GM19372 (cell line): ENCODE data around the gene MEGF11.

Experiments used
- ATAC-seq: cut with Tn5 transposase; IDR thresholded peaks from one replicate; pipeline ENCODE4 v1.9.1; 2021; ENCODE audit warnings: mild to moderate bottlenecking, low read depth, moderate library complexity; ENCODE audit not compliant: unreplicated experiment

The MEGF11 gene

DNA sequence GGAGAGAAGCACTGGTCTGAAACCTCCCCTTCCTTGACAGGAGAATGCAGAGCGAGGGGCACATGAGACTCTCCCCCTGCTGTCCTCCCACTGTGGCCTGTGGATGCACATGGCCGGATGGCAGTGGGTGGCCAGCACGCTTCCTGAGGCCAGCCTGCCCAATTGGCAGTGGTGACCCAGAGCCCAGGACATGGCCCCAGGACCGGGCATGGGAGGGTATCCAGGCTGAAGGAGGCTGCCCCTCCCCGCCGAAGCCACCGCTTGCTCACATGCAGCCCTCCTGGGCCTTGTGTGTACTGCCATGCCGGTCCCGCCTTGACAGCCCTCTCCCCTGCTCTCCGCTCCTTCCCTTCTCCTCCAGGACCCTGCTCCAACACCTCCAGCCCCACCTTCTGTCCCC, 100.9 kb downstream of the MEGF11 start:
- ATAC-seq, result no peak

DNA sequence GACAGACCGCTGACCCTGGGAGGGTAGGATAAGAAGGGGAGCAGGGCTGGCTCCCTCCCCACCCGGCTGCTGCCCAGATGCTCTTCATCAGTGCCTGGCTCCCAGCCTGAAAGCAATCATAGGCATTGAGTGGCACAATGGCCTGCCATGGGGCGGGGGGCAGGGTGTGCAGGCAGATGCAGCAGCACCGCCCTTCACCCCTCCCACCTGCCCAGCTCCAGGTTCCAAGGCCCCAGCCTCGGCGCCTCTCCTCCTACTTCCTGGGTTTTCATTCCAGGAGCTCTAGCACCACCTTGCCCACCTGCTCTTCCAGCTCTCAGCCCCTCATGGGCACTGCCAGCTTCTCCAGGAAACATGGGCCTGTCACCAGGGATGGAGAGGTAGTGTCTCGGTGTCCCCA, 101.7 kb downstream of the MEGF11 start:
- ATAC-seq, result no peak

DNA sequence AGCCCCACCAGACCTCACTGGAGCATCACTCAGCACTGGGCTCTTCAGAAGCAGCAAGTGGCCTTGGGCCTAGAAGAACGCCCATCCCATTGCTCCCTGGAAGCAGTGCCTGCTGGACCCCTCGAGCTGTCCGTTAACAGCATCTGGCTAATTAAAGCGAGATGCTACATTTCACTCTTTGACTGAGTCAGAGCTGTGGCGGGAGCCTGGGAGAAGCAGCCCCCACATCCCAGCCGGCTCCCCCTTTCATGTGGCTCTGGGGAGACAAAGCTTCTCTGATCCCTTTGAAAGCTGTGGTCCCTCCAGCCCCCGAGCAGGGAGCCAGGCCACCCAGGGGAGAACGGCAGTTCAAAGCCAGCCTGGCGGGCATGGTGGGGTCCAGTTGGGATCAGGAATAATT, 103.7 kb downstream of the MEGF11 start:
- ATAC-seq, result no peak

DNA sequence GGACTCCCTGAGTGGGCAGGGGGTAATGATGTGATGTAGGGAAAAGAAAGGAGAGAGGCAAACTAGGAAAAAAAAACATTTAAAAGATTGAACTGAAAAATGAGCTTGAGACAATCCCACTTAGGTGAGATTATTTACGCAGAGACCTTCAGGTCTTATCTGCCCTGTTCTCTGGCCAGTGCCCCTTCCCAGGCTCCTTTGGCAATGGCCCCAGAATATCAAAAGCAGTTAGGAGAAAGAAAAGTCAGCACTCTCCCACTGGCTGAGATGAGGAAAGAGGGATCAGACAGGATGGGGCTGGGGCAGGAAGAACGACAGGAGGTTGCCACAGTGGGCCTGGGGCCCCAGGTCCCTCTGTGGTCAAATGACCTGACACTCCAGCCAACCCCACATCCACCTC, 105.4 kb downstream of the MEGF11 start:
- no peak for ATAC-seq

DNA sequence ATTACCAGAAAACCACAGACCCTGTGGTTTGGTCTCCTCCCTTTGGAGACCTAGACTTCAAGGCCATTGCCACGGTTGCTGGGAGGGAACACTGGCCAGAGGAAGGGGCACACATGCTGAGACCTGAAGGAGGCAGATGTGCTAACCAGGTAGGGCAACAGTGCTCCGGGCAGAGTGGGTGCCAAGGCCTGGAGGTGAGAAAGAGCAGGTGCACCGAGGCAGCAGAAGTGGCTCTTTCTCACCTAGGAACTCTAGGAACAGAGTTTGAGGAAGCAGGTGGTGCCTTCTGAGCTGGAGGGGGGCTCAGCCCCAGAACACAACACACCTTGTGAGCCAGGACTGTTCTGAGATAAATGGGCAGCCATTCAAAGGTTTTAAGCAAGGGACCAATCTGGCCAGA, 106.1 kb downstream of the MEGF11 start:
- ATAC-seq, result no peak

DNA sequence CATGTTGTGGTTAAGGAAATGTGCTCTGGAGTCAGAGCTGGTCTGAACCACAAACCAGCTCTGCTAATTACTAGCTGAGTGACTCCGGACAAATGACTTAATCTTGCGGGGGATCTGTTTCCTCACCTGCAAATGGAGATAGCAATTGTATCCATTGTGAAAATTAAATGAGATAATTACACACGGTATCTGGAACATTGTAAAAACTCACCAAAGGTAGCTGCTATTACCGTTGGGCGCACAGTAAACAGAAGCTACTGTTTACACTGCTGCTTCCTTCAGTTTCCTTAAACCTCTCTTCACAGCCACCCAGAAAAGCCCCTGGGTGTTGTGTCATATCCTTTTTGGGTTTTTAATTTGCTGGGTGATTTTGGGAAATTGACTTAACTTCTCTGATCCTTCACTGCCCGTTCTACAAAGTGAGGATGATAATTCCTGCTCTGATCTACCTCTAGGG, 107.8 kb downstream of the MEGF11 start:
- ATAC-seq, result no peak

DNA sequence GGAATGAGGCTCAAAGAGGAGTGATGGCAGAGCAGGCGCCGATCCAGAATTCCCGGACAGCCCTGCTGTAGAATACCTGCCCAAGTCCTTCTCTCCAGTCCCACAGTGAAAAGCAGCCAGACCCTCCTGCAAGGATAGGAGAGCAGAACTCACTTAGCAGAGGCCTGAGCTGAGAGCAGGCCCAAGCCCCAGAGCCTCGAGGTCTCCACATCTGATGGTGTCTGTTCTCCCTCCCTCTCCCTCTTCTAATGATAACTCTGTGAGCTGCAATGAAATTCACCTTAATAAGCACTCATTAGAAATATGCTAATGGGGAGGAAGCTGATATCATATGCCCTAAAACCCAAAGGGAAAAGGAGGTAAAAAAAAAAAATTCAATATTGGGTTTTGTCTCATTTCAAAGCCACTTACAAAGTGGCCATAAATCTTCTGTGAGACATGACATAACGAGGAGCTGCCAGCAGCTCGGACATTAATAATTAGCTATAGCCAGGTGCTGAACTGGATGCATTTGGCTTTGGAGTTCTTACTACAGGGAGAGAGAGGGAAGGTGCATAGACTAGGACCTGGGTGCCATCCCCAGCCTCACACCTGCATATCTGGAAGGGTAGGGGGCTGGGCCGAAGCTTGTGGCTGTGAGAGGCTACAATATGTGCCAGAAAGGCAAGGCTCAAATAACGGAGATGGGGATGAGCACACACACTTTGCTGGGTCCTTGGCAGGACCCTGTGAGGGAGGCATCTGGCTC, 108.4 kb downstream of the MEGF11 start:
- no peak for ATAC-seq

DNA sequence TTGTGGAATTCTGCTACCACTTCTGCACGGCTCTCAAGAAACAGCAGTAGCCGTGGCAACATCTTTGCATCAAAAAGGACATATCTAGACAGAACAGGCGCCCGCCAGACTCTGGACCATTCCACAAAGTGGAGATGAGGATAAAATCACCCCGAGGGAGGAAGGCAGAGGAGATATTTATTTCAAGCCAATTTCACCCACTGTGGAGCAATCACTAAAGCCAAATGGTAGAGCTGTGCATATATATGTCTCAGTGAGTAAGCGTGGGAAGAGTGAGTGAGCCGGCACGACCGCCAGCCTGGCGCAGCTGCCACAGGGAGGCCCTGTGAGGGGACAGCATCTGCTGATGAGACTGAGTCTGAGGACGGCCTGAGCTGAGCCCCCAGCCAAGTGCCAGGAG, 111.3 kb downstream of the MEGF11 start:
- ATAC-seq, result no peak

DNA sequence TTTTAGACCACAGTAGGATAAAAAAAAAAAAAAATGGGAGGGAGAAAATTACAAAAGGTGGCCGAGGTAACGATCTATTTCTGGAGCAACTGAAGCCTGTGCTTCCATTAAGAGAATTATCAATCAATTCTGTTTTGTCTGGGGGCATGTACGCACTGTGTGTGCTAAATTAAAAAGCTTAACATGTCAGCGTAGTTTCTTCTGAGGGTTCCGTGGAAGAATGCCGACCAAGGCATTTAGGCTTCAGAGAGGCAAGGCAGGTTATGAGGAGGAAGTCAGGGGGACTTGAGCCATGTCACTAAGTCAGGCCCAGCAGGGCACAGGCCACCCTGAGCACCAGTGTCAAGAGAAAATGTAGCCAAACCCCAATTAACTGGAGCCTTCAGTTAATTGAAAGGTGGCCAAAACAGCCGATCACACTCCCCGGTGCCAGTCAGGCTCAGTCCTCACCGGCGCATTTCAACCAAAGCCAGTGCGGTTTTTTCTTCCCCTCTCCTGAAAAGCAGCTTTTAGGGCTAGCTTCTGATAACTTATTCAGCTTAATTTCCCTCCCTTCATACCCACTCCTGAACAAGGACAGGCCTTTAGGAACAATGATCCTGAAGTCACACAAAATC, 113.9 kb downstream of the MEGF11 start:
- ATAC-seq, result no peak

DNA sequence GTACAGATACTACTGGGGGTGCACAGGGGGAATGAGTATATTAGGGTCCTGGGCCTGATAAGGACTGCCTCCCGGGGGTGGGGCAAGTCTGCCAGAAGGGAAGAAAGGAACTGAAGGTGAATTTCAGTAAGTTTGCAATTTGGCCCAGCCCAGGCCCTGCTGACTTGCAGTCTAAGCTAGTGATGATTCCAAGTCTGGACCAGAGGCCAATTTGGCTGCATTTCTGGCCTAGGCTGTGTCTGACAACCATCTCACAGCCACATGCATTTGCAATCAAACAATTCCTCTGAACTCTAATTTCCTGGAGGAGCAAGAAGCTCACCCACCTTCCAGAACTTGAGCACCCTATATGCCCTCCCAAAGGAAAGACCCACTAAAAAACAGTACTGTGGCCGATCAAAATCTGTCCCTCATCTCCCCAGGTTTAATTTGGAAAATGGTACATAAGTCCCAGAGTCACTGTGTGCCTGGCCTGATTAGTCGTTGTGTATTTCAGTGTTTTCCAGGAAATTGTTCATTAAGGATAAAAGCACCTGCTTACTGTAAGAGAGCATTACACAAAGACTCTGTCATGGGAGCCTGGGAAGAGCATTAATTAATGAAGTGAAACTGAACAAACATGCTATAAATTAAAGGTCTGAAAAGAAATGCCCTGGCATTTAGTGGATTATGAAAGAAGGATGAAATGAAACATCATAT, 114.5 kb downstream of the MEGF11 start:
- ATAC-seq, result no peak

DNA sequence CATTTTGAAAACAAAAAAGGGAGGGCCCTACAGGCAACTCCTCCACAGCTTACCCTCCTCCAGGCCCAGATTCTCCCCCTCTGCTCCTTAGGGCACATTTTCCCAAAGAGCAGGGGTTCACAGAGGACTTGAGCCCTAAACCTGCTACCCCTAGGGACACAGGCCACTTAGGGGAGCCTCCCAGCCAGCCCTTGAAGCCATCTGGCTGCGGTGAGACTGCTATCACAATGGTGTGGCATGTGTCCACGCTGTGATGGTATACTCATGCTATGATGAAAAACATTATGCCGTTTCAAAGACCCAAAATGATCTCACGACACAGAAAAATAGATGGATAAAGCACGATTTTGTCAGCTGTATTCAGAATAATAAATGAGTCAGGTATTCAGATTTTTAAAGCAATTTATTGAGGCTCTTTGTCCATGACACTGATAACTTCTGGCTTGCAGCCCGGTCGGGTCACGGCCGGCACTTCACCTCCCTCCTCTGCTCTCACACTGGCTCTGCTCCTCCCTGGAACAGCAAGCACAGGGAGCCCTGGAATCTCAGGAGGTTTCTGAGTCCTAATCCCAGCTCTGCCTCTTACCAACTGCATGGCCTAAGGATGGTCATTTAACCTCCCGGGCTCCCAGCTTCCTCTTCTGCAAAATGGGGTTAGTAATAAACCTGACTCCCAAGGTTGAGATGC, 115.3 kb downstream of the MEGF11 start:
- ATAC-seq, result no peak

DNA sequence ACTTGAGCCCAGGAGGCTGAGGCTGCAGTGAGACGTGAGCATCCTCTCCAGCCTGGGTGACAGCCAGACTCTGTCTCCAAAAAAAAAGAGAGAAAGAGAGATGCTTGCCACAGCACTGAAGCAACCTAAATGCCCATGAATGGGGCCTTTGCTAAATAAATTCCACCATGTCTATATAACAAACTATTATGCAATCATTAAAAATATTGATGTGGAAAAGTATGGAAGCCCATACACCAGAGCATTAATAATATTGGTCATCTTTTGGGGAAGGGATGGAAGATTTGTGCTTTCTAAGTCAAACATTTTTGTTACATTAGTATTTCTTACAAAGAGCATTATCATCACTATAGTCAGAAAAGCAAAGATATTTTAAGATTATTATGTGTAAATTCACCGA, 116.6 kb downstream of the MEGF11 start:
- ATAC-seq, result no peak

DNA sequence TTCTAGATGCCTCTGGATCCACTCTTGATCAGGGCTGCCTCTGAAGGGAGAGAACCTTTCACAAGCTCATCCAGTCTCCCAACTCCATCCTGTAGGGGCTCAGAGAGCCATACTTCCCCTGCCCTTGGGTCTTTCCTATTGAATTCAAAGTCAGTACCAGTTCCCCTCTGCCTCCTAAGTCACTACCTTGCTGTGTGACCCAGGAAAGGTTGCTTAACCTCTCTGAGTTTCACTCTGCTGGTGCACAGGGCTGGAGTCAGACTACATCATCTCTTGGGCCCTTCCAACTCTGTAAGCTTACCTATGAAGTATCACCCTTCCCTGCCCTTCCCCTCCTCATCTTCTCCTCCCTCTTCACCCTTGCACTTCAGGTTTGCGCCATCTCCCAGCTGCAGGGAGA, 117.9 kb downstream of the MEGF11 start:
- no peak for ATAC-seq

DNA sequence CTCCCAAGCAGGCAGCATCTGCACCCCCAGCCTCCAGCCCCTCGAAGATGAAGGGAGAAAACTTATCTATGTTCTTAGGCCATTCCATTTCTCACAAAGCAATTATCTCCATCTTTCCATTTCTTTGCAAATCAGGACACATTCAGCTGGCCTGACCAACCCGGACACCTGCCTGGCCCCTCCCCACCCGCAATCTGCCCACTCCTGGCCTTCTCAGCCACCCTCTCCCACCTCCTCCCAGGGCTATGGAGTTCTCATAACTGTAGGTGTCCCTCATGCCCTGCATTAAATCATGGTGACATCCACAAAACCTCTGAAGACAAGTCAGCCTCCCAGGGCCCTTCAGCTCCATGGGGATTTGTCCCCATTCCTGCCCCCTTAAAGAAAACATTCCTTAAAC, 119.3 kb downstream of the MEGF11 start:
- no peak for ATAC-seq

DNA sequence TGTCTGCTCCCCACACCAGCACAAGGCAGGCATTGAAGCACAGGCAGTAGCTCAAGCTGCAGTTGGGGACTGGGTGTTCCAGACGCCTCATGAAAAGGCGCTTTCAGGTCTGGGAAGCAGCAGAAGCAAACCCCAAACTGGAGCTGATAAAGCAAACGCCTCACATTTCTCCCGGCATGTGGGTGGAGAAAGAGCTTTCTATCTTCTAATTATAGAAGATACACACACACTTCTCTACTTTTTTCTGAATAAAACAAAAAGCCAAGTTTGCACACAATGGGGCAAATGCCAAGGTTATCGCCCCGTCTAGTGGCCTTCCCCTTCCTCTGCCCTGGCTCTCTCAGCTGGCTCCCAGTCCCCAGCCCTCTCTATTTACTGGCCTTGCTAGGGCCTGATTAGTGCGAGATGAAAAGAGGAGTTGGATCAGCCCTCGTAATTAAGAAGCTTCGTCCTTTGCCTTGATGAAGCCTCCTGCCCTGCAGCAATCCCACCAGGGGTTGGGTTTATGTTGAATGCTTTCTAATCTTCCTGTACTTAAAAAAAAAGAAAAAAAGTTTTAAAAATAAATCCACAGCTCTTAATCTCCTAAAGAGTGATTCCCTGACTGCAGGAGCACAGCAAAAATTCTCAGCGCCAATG, 120.2 kb downstream of the MEGF11 start:
- ATAC-seq, result no peak

DNA sequence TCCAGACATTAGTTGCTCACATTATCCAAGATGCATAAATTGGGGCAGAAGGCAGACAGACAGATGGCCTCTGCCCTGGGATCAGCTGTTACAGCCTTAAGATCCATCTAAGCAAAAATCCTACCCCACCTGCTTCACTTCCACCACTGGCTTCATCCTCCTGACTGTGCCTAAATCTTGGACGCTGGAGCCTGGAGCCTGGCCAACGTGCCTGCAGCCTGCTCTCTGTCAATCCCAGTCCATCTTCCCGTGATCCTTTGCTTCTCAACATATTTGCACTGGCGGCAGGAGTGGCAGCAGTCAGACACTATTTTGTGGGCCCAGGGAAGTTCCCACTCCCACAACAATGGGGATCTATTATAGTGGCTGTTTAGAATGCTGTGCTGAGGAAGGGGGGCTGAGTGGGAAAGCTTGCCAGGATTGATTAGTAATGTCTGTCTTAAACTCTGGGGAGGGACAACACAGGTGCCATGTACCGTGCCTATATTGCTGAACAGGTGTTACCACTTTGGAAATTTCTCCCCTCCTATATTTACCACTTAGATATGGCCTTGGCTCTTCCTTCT, 121.2 kb downstream of the MEGF11 start:
- no peak for ATAC-seq

DNA sequence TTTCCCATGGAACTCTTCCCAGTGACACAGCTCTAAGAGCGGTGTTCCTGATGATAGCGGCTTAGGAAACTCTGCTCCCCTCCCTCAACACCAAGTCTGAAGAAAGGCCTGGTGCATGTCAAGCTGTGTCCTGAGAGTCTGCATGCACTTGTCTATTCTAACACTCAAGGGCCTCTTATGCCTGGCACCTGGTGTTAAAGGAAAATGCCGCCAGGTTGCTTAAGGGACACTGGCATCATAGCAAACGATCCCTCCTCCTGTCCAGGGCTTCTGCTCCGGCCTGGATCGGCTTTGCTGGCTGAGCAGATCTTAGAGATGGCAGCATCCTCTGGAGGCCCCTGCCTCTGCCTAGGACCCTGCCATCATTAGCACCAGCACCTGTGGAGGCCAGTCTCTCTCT, 121.7 kb downstream of the MEGF11 start:
- ATAC-seq, result no peak

DNA sequence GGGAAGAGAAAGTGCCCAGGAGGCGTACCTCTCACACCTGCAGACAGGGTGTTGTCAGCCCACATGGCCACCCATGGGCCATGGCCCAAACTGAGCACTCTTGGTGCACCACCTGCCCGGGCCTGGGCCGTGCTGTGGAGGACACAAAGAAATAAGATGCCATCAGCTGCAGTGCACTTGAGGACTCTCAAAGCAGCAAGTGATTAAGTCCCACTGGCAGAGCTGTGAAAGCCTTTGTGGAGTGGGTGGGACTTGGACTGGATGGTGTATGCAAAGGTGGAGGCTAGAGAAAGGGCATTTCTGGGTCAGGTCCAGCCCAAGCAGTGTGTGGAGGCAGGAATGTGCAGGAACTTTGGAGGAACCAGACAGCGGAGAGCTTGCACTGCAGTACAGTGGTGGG, 122.3 kb downstream of the MEGF11 start:
- ATAC-seq, result no peak

DNA sequence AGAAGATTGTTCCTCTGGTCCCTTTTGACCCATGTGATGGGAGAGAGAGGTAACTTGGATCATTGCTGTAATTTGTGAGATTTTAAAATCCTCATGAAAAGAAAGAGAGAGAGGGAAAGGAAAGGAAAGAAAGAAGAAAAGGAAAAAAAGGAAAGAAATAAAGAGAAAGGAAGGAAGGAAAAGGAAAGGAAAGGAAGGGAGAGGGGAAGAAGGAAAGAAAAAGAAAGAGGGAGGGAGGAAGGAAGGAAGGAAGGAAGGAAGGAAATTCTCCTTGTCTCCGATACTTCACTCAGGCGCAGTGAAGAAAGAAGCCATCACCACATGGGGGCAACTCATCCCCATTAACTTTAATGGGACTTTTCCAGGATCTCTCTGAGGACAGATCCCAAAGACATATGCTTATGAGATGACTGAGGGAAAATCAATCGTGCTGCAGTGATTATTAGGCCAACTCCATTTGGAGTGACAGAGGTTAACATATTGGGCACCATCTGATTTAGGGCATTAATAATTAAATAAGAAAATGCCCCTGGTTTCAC, 123.0 kb downstream of the MEGF11 start:
- ATAC-seq, result no peak

DNA sequence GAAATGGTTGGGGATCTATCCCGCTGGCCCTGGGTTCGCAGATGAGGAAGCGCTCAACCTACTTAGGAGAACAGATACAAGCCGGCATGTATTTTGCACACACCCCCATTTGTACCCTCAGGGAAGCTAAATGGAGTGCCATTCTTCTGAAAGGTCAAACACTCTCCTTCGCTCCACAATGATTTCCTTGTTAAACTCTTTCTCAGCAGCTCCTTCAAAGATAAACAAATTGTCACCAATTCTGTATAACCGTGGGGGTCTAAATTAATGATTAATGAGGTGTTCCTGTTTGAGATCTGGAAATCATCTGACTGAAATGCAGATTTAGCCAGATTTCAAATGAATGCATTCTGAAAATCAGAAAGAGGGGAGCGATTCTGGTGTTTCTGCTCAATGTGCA, 124.0 kb downstream of the MEGF11 start:
- ATAC-seq, result no peak
